ENCODE results near the gene EDN1.

DNA sequence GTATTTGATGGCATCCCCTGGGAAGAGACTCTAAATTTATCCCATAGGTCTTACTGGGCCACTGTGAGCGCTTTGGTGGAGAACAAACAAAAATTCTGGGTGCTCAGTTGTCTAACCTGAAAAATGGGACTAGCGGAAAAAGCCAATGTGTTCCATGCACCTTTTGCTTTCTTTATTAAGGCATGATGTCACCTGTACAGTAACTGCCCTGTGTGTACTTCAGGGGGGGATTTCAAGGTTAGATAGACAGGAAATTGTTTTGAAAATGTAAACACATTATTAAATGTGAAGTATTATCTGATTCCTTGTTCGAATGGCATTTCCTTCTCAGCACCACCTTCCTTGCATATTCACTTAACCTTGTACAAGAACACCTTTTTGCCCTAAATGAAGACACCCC, 1.2 kb upstream of the EDN1 start:
- TF ChIP-seq ZBTB26 (CRISPR knock-in tag; IDR thresholded peaks at IDR 0.05; ENCODE audit: borderline replicate concordance) (no peak), ZBTB3 (CRISPR knock-in tag; IDR thresholded peaks at IDR 0.05; ENCODE audit: borderline replicate concordance, low read depth) (no peak), FOSL2 (CRISPR knock-in tag; IDR thresholded peaks at IDR 0.05) (no peak), SIN3A (IDR thresholded peaks at IDR 0.05; ENCODE audit: borderline replicate concordance, low read depth, low read length) (no peak), CEBPB (IDR thresholded peaks at IDR 0.05; ENCODE audit: borderline replicate concordance, low read depth, low read length) (no peak), CTCF (CRISPR knock-in tag; IDR thresholded peaks at IDR 0.05) (no peak)
